H1 (cell line): ENCODE measurements around the gene PLEK2. TPM values are rescaled to one million over a fixed set of nuclear protein-coding genes. Genes with fewer than 3 reads are reported as not detected.

Experiments used
- CTCF ChIA-PET: fragments of 300-600 bp; sonication (Branson Sonifier 250); formaldehyde crosslinking; loops from one replicate; lab custom pipeline; 2021; ENCODE audit not compliant: partially characterized antibody; lab: Charles Lee
- POLR2A ChIA-PET: fragments of 300-600 bp; sonication (Branson Sonifier 250); formaldehyde crosslinking; loops from one replicate; lab custom pipeline; 2021; ENCODE audit warnings: inconsistent platforms; ENCODE audit not compliant: partially characterized antibody; lab: Charles Lee
- DNase-seq, 2 experiments: peaks; one replicate each; pipeline versions ENCODE4 v3.0.0 to v3.0.0-alpha.2; 2010 to 2022; ENCODE audit warnings: low spot score in 2 of 2, low read depth in 1 of 2, mixed read lengths in 1 of 2
- FAIRE-seq: peaks from 2 replicates; lab custom pipeline; 2011; peaks lifted over from hg19 to GRCh38; lab: Jason Lieb, UNC
- H2AFZ ChIP-seq: 2 replicates; pipeline ENCODE4 v1.8.1; 2012; ENCODE audit warnings: low read length, inconsistent platforms
- H2AK5ac ChIP-seq: 2 replicates; pipeline ENCODE4 v1.6.1; 2013; ENCODE audit warnings: low read depth, low read length
- H2BK120ac ChIP-seq: replicated peaks from 2 replicates; pipeline ENCODE3; 2013; ENCODE audit warnings: low read depth, low read length, inconsistent platforms
- H2BK12ac ChIP-seq: 2 replicates; pipeline ENCODE4 v1.6.1; 2013; ENCODE audit warnings: low read depth, low read length
- H2BK15ac ChIP-seq: 2 replicates; pipeline ENCODE4 v1.6.1; 2013; ENCODE audit warnings: low read length
- H2BK20ac ChIP-seq: 2 replicates; pipeline ENCODE4 v1.6.1; 2013; ENCODE audit warnings: low read length
- H2BK5ac ChIP-seq: 2 replicates; pipeline ENCODE4 v1.6.1; 2013; ENCODE audit warnings: low read depth, low read length
- H3K14ac ChIP-seq: 2 replicates; pipeline ENCODE4 v1.6.1; 2013; ENCODE audit warnings: inconsistent platforms; ENCODE audit not compliant: insufficient read length
- H3K18ac ChIP-seq: 2 replicates; pipeline ENCODE4 v1.6.1; 2013; ENCODE audit warnings: low read length; ENCODE audit errors: extremely low read depth
- H3K23ac ChIP-seq: 2 replicates; pipeline ENCODE4 v1.6.1; 2013; ENCODE audit warnings: inconsistent platforms; ENCODE audit not compliant: insufficient read length
- H3K23me2 ChIP-seq: 2 replicates; pipeline ENCODE4 v1.6.1; 2013; ENCODE audit warnings: low read depth, low read length
- H3K27ac ChIP-seq: 2 replicates; pipeline ENCODE4 v1.6.1; 2011; ENCODE audit warnings: low read depth, low read length, inconsistent platforms
- H3K27me3 ChIP-seq, 4 experiments: replicated peaks in 1 of 4; 1 replicate in 1 of 4; 2 replicates in 3 of 4; pipeline versions ENCODE4 v1.6.1 to v1.8.1; 2011 to 2013; ENCODE audit warnings: low read length in 3 of 4, mild to moderate bottlenecking in 3 of 4, inconsistent platforms in 2 of 4, mixed read lengths in 2 of 4, moderate library complexity in 1 of 4; ENCODE audit not compliant: control insufficient read depth in 3 of 4, insufficient read depth in 3 of 4; ENCODE audit errors: extremely low read depth in 1 of 4
- H3K36me3 ChIP-seq, 4 experiments: 2 replicates each; pipeline versions ENCODE4 v1.6.1 to v1.8.1; 2011 to 2013; ENCODE audit warnings: mild to moderate bottlenecking in 4 of 4, low read length in 3 of 4, moderate library complexity in 2 of 4, control low read depth in 1 of 4, inconsistent platforms in 1 of 4; ENCODE audit not compliant: insufficient read depth in 4 of 4, control insufficient read depth in 2 of 4
- H3K4ac ChIP-seq: replicated peaks from 2 replicates; pipeline ENCODE3; 2013; ENCODE audit warnings: low read length, low read depth, mixed read lengths, inconsistent platforms; ENCODE audit not compliant: insufficient read length
- H3K4me1 ChIP-seq, 4 experiments: replicated peaks in 1 of 4; 1 replicate in 1 of 4; 2 replicates in 3 of 4; pipeline versions ENCODE4 v1.6.1 to v1.8.1; 2011 to 2013; ENCODE audit warnings: low read length in 3 of 4, inconsistent platforms in 2 of 4, mixed read lengths in 1 of 4; ENCODE audit not compliant: insufficient read depth in 4 of 4, control insufficient read depth in 3 of 4
- H3K4me2 ChIP-seq, 2 experiments: 2 replicates each; pipeline versions ENCODE4 v1.6.1 to v1.8.1; 2011 to 2013; ENCODE audit warnings: low read depth in 2 of 2, low read length in 2 of 2, control low read depth in 1 of 2, inconsistent platforms in 1 of 2, mild to moderate bottlenecking in 1 of 2; ENCODE audit not compliant: insufficient read depth in 1 of 2
- H3K4me3 ChIP-seq, 4 experiments: fragments of 200-600, 300-600 bp in 1 of 4; sonication (generic), shearing (Covaris generic), sonication (Bioruptor Twin) in 1 of 4; 2 replicates each; pipeline versions ENCODE4 v1.5.1 to v1.8.1; 2011 to 2016; ENCODE audit warnings: low read length in 4 of 4, low read depth in 3 of 4, control low read depth in 2 of 4, inconsistent platforms in 2 of 4, mild to moderate bottlenecking in 2 of 4, mixed read lengths in 1 of 4, moderate library complexity in 1 of 4; ENCODE audit not compliant: insufficient read depth in 2 of 4; ENCODE audit errors: extremely low read depth in 1 of 4
- H3K56ac ChIP-seq: replicated peaks from 2 replicates; pipeline ENCODE3; 2013; ENCODE audit warnings: low read depth, mild to moderate bottlenecking, mixed read lengths, low read length, inconsistent platforms; ENCODE audit not compliant: insufficient read length
- H3K79me1 ChIP-seq: 2 replicates; pipeline ENCODE4 v1.6.1; 2013; ENCODE audit warnings: low read depth, low read length, control low read depth
- H3K79me2 ChIP-seq, 2 experiments: 2 replicates each; pipeline versions ENCODE4 v1.6.1 to v1.8.1; 2012 to 2013; ENCODE audit warnings: low read length in 2 of 2, mild to moderate bottlenecking in 2 of 2, inconsistent platforms in 1 of 2; ENCODE audit not compliant: insufficient read depth in 2 of 2, control insufficient read depth in 1 of 2
- H3K9ac ChIP-seq, 4 experiments: replicated peaks in 1 of 4; 1 replicate in 1 of 4; 2 replicates in 3 of 4; pipeline versions ENCODE4 v1.6.1 to v1.8.1; 2011 to 2013; ENCODE audit warnings: low read depth in 3 of 4, low read length in 3 of 4, control low read depth in 2 of 4, mild to moderate bottlenecking in 2 of 4, moderate library complexity in 2 of 4, inconsistent platforms in 1 of 4; ENCODE audit errors: extremely low read depth in 1 of 4
- H3K9me3 ChIP-seq, 2 experiments: 2 replicates each; pipeline versions ENCODE4 v1.6.1 to v1.8.1; 2012 to 2013; ENCODE audit warnings: mild to moderate bottlenecking in 2 of 2, moderate library complexity in 2 of 2, control low read depth in 1 of 2, inconsistent platforms in 1 of 2, low read depth in 1 of 2, low read length in 1 of 2, mixed read lengths in 1 of 2; ENCODE audit not compliant: insufficient read depth in 2 of 2
- H4K20me1 ChIP-seq, 2 experiments: replicated peaks in 1 of 2; 2 replicates each; pipeline versions ENCODE3 to v1.8.1; 2011 to 2013; ENCODE audit warnings: inconsistent platforms in 2 of 2, low read length in 2 of 2, mild to moderate bottlenecking in 1 of 2; ENCODE audit not compliant: insufficient read depth in 2 of 2, control insufficient read depth in 1 of 2
- H4K5ac ChIP-seq: 2 replicates; pipeline ENCODE4 v1.6.1; 2013; ENCODE audit warnings: low read length, low read depth, mixed read lengths, inconsistent platforms; ENCODE audit not compliant: insufficient read length
- H4K8ac ChIP-seq: 2 replicates; pipeline ENCODE4 v1.8.0; 2013; ENCODE audit warnings: mild to moderate bottlenecking, moderate library complexity, low read length, inconsistent platforms; ENCODE audit not compliant: insufficient read depth; ENCODE audit errors: extremely low read depth
- H4K91ac ChIP-seq: replicated peaks from 2 replicates; pipeline ENCODE3; 2013; ENCODE audit warnings: low read length, mixed read lengths, inconsistent platforms; ENCODE audit not compliant: insufficient read length
- BACH1 ChIP-seq: IDR thresholded peaks from 2 replicates; pipeline ENCODE4 v1.6.1; 2012; ENCODE audit warnings: low read length, improper control_type of control experiment
- GTF2F1 ChIP-seq: IDR thresholded peaks from 2 replicates; pipeline ENCODE4 v1.6.1; 2012; ENCODE audit warnings: low read depth, low read length, improper control_type of control experiment, borderline replicate concordance
- JUND ChIP-seq: IDR thresholded peaks from 2 replicates; pipeline ENCODE4 v1.6.1; 2011; ENCODE audit warnings: mild to moderate bottlenecking, improper control_type of control experiment, low read length
- KDM1A ChIP-seq: fragments of 200-600, 300-600 bp; sonication (generic); IDR thresholded peaks from 2 replicates; pipeline ENCODE4 v1.7.1; 2016; ENCODE audit warnings: mild to moderate bottlenecking, low read length, borderline replicate concordance
- NANOG ChIP-seq: IDR thresholded peaks from 2 replicates; pipeline ENCODE4 v1.6.1; 2011; ENCODE audit warnings: low read length, low read depth, mild to moderate bottlenecking, inconsistent platforms; ENCODE audit not compliant: insufficient read depth, poor library complexity, severe bottlenecking
- TAF1 ChIP-seq: IDR thresholded peaks from 2 replicates; pipeline ENCODE4 v1.6.1; 2011; ENCODE audit warnings: mild to moderate bottlenecking, low read depth, low read length
- WGBS, 2 experiments: shearing (Covaris generic) in 1 of 2; methylation state at CpG; one replicate each; pipeline versions ENCODE4 v1.1.6 to v1.1.7; 2013 to 2015; ENCODE audit warnings: low lambda C conversion rate in 2 of 2, mixed read lengths in 2 of 2, inconsistent platforms in 1 of 2, low coverage in 1 of 2, missing lambda C conversion rate in 1 of 2; ENCODE audit not compliant: insufficient replicate concordance in 2 of 2, insufficient coverage in 1 of 2, insufficient read length in 1 of 2; ENCODE audit errors: extremely low coverage in 1 of 2, missing lambda C conversion rate in 1 of 2; 5-methylcytosine and 5-hydroxymethylcytosine counted together
- polyA plus RNA-seq, 7 experiments: library from polyadenylated mRNA; depleted of rRNA in 3 of 7; stranded (reverse) in 5 of 7; unstranded in 2 of 7; fragments of >200 nt in 5 of 7; fragments of 200-250 nt in 2 of 7; gene quantifications; 1 replicate in 5 of 7; 2 replicates in 1 of 7; 4 replicates in 1 of 7; pipeline versions ENCODE4 v1.2.1 to v1.2.3, GENCODE V29; 2011 to 2013; ENCODE audit warnings: missing spikeins in 2 of 7, mixed read lengths in 2 of 7
- total RNA-seq: library from RNA; stranded (reverse); fragmentation: NEBNext Ultra II Directional; extraction: Animal tissue kit (Norgen Biotek cat#: 25700); gene quantifications from 2 replicates; pipeline ENCODE4 v1.2.1, GENCODE V29; 2021
- TF ChIP-seq, protein P1 (sequence below): IDR thresholded peaks from 2 replicates; pipeline ENCODE4 v1.6.1; 2012; ENCODE audit warnings: inconsistent platforms

PLEK2 gene
- total and polyA plus RNA-seq, 2 of the 8 experiments (the other 6 are each of a cell fraction or from before 2014, with no cell fraction given) = 0.41 to 2.1 TPM

DNA sequence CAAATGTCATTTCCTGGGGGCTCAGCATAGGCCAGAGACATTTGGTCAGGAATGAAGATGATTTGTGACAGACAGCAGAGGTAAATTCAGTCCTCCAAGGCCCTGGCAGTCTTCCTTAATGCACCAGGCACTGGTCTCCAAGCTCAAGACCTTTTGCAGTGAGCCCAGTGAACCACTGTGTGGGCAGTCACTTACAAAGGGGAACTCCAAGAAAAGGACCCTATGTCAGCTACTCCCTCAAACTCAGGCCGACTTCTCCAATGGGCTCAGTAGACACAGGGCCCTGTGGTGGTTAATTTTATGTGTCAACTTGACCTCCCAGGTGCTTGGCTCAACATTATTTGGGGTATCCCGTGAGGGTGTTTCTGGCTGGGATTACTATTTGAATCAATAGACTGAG is 29.3 kb upstream of the PLEK2 start:
- ChIA-PET POLR2A (interaction anchor here (1.5 kb wide), 1 partner anchor 11 kb away, joined by 3 read pairs; no protein-coding TSS in a partner anchor), CTCF (interaction anchor here (0.8 to 10.0 kb wide), 7 partner anchors 10 to 140 kb away, joined by 3 to 115 read pairs (median 5); no protein-coding TSS in a partner anchor)
- Histone ChIP-seq H3K9me3 (no peaks in the 10 kb centered on the region), H3K79me2 (no peaks in the 10 kb centered on the region), H3K36me3 (no peaks in the 10 kb centered on the region), H3K9ac (no peak overlapping the region), H3K4me3 (no peak overlapping the region), H3K23ac (no peak overlapping the region), H3K79me1 (no peaks in the 10 kb centered on the region; the same call in 1 of the 2 replicates), H3K23me2 (no peaks in the 10 kb centered on the region), H2BK20ac (no peak overlapping the region), H4K91ac (no peak overlapping the region), H3K4ac (no peak overlapping the region), H3K27me3 (no peaks in the 10 kb centered on the region), H3K14ac (no peak overlapping the region), H2BK12ac (peak overlapping the region; percentile 50; the same call in 1 of the 2 replicates), H2BK120ac (no peak overlapping the region), H3K18ac (no peak overlapping the region), H2AFZ (0 out of 2 replicates have a peak overlapping the region, but pooled peaks have one; percentile 17), H2BK15ac (no peak overlapping the region), H3K56ac (no peak overlapping the region), H3K4me2 (no peak overlapping the region), H2BK5ac (peak overlapping the region; percentile 49; the same call in 1 of the 2 replicates), H3K27ac (no peak overlapping the region), H4K8ac (no peak overlapping the region), H4K5ac (no peak overlapping the region), H3K4me1 (peaks cover 0 to 14% (median 8%) of the 10 kb centered on the region in 4 experiments; a peak in 6 of 7 replicates), H4K20me1 (no peaks in the 10 kb centered on the region), H2AK5ac (peak overlapping the region; percentile 24; the same call in 1 of the 2 replicates)
- FAIRE-seq = no peak
- no peak for TF ChIP-seq KDM1A
- no peak for TF ChIP-seq NANOG
- TF ChIP-seq, protein P1, sequence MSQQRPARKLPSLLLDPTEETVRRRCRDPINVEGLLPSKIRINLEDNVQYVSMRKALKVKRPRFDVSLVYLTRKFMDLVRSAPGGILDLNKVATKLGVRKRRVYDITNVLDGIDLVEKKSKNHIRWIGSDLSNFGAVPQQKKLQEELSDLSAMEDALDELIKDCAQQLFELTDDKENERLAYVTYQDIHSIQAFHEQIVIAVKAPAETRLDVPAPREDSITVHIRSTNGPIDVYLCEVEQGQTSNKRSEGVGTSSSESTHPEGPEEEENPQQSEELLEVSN = no peak
- TF ChIP-seq GTF2F1 = no peak
- no peak for TF ChIP-seq BACH1
- no peak for TF ChIP-seq JUND
- no peak for TF ChIP-seq TAF1
- no peak for DNase-seq
- 87% methylated on average over 2 of the region's 2 CpGs; no CpG with 5 or more reads in 1 of the 2 experiments for WGBS, 2 experiments
